Activated CD4-positive, alpha-beta memory T cell treated with anti-CD3 and anti-CD28 coated beads for 36 hours (primary cell): ENCODE data around the gene RBM39. TPM values are rescaled to one million over a fixed set of nuclear protein-coding genes. Genes with fewer than 3 reads are reported as not detected.
"Not testable (repeated sequence)": the region's sequence is repeated elsewhere in the genome, so short reads cannot be mapped to it uniquely, and the experiment has no call there.

Experiments used
- CTCF ChIA-PET: fragments of 350-600 bp; sonication (Branson Sonifier 250); formaldehyde crosslinking; loops from one replicate; lab custom pipeline; 2021; ENCODE audit warnings: antibody characterized with exemption, inconsistent platforms; lab: Charles Lee
- POLR2A ChIA-PET: fragments of 350-600 bp; sonication (Branson Sonifier 250); formaldehyde crosslinking; loops from one replicate; lab custom pipeline; 2021; ENCODE audit warnings: antibody characterized with exemption; lab: Charles Lee
- DNase-seq: peaks from one replicate; pipeline ENCODE4 v3.0.0-alpha.2; 2020
- H3K27ac Mint-ChIP-seq: one replicate; pipeline ENCODE4 v1.8.0; 2021; ENCODE audit warnings: mixed read lengths
- H3K27me3 Mint-ChIP-seq: one replicate; pipeline ENCODE4 v1.8.0; 2021; ENCODE audit warnings: mixed read lengths
- H3K36me3 Mint-ChIP-seq: one replicate; pipeline ENCODE4 v1.8.0; 2021; ENCODE audit warnings: mixed read lengths
- H3K4me1 Mint-ChIP-seq: one replicate; pipeline ENCODE4 v1.8.0; 2021; ENCODE audit warnings: low read depth, mixed read lengths
- H3K4me3 Mint-ChIP-seq: one replicate; pipeline ENCODE4 v1.8.0; 2021; ENCODE audit warnings: mild to moderate bottlenecking, mixed read lengths
- H3K9me3 Mint-ChIP-seq: one replicate; pipeline ENCODE4 v1.8.0; 2021; ENCODE audit warnings: mixed read lengths
- intact Hi-C: fragments of 100-400 bp; cut with micrococcal nuclease; formaldehyde crosslinking; loops from one replicate; pipeline ENCODE4 v1.15.1; 2023
- total RNA-seq, 2 experiments: library from RNA; stranded (reverse); gene quantifications; one replicate each; pipeline ENCODE4 v1.2.3, GENCODE V29; 2021

RBM39 gene
- total RNA-seq, 2 experiments from 2014 or later, result 243 to 259 TPM

DNA sequence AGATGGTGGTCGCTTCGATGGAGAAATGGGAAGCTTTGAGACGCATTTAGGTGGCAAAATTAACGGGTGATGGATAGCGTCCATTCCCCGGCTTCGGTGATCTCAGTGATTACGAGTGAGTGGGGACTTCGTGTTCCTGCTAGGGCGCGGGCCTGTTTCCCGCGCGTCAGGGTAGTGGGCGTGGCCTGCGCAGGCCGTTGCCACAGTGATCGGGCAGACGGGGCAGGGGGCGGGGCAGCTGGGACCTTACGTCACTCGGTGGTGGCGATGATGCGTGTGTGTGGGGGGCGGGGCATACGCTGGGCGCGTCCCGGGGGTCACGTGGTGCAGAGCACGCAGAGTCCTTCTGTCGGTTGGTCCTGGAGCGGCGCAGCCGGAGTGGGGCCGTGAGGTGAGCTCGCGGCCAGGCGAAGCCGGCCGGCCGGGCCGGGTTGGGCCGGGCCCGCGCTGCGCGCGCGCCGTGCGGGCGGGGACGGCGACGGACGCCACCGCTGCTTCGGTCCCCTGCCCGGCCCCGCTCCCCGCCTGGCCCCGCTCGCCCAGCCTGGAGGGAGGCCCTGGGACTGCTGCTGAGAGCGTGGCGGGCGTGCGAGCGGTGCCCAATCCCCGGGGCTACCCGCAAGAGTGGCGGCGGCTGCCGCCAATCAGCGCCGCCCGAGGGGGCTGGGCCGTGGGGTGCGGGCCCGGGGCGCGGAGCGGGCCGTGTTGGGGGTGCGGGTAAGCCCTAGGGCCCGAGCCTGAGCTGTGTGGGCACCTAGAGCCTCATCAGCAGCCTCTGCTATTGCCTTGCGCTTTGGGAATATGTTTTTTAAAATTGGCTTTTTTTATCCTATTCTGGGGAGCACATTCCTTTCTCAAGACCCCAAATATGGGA is 29.9 kb upstream of the RBM39 start, which contains the start of gene PHF20:
Gene PHF20, plus strand, starts transcription at position 327 of the 874 bp plus-strand sequence. CDS start 29,508 bp downstream, outside the sequence.
- ChIA-PET POLR2A (interaction anchor here (0.6 to 6.4 kb wide), 14 partner anchors 10 to 360 kb away, joined by 3 to 154 read pairs (median 6); partner anchors contain the start of genes CPNE1, NFS1, RBM12 and RBM39), CTCF (interaction anchor here (0.9 to 3.1 kb wide), 4 partner anchors 29 to 466 kb away, joined by 3 to 20 read pairs (median 6); partner anchors contain the start of genes RBM39 and SCAND1)
- peak; percentile 100 for DNase-seq
- intact Hi-C loops, result loop anchor here (1.0 to 5.0 kb wide), 3 partner anchors 30 to 156 kb away; partner anchors contain the start of genes CPNE1, RBM12 and RBM39
- Mint-ChIP-seq H3K27me3 (no peaks in the 10 kb centered on the region), H3K9me3 (no peaks in the 10 kb centered on the region), H3K36me3 (peaks cover 15% of the 10 kb centered on the region), H3K4me1 (peaks cover 64% of the 10 kb centered on the region), H3K4me3 (peak within 1 kb of the TSS; percentile 82), H3K27ac (peak within 1 kb of the TSS; percentile 85)

GRCh38 chr20:35771367-35771688 is 29.3 kb upstream of the RBM39 start:
- H3K27ac Mint-ChIP-seq, result peak overlapping the region; percentile 85
- H3K9me3 Mint-ChIP-seq, result no peaks in the 10 kb centered on the region
- H3K4me1 Mint-ChIP-seq, result peaks cover 61% of the 10 kb centered on the region
- ChIA-PET CTCF (interaction anchor here (2.3 to 3.1 kb wide), 2 partner anchors 28 to 183 kb away, joined by 10 to 20 read pairs; partner anchors contain the start of genes RBM39 and SCAND1), POLR2A (interaction anchor here (0.9 to 6.4 kb wide), 10 partner anchors 28 to 360 kb away, joined by 3 to 154 read pairs (median 6); partner anchors contain the start of genes CPNE1, NFS1, RBM12 and RBM39)
- H3K27me3 Mint-ChIP-seq, result no peaks in the 10 kb centered on the region
- DNase-seq, result no peak
- peaks cover 15% of the 10 kb centered on the region for H3K36me3 Mint-ChIP-seq
- peak overlapping the region; percentile 51 for H3K4me3 Mint-ChIP-seq
- intact Hi-C loops, result loop anchor here (1.0 to 5.0 kb wide), 2 partner anchors 29 to 109 kb away; partner anchors contain the start of genes CPNE1, RBM12 and RBM39

GRCh38 chr20:35768731-35769664 is 26.9 kb upstream of the RBM39 start:
- H3K27me3 Mint-ChIP-seq, result no peaks in the 10 kb centered on the region
- H3K9me3 Mint-ChIP-seq, result no peaks in the 10 kb centered on the region
- peak; percentile 82 for DNase-seq
- POLR2A ChIA-PET, result interaction anchor here (1.0 to 6.4 kb wide), 5 partner anchors 26 to 185 kb away, joined by 3 to 154 read pairs (median 9); partner anchors contain the start of genes RBM39 and SCAND1
- peak overlapping the region; percentile 3 for H3K4me3 Mint-ChIP-seq
- CTCF ChIA-PET, result interaction anchor here (0.7 to 2.1 kb wide), 5 partner anchors 26 to 222 kb away, joined by 3 to 19 read pairs (median 3); partner anchors contain the start of gene RBM39
- intact Hi-C loops, result no loop called here
- peak overlapping the region; percentile 99 for H3K27ac Mint-ChIP-seq
- peaks cover 51% of the 10 kb centered on the region for H3K4me1 Mint-ChIP-seq
- peaks cover 10% of the 10 kb centered on the region for H3K36me3 Mint-ChIP-seq

GRCh38 chr20:35767683-35768481 is 25.8 kb upstream of the RBM39 start:
- peaks cover 4% of the 10 kb centered on the region for H3K36me3 Mint-ChIP-seq
- no peaks in the 10 kb centered on the region for H3K9me3 Mint-ChIP-seq
- CTCF ChIA-PET, result interaction anchor here (0.7 to 2.1 kb wide), 4 partner anchors 25 to 223 kb away, joined by 3 to 19 read pairs (median 3); partner anchors contain the start of gene RBM39
- DNase-seq, result peak; percentile 75
- H3K4me3 Mint-ChIP-seq, result peak overlapping the region; percentile 78
- peak overlapping the region; percentile 99 for H3K27ac Mint-ChIP-seq
- no peaks in the 10 kb centered on the region for H3K27me3 Mint-ChIP-seq
- POLR2A ChIA-PET, result interaction anchor here (1.5 to 6.4 kb wide), 3 partner anchors 25 to 186 kb away, joined by 9 to 154 read pairs (median 11); partner anchors contain the start of genes RBM39 and SCAND1
- H3K4me1 Mint-ChIP-seq, result peaks cover 40% of the 10 kb centered on the region
- intact Hi-C loops, result no loop called here

DNA sequence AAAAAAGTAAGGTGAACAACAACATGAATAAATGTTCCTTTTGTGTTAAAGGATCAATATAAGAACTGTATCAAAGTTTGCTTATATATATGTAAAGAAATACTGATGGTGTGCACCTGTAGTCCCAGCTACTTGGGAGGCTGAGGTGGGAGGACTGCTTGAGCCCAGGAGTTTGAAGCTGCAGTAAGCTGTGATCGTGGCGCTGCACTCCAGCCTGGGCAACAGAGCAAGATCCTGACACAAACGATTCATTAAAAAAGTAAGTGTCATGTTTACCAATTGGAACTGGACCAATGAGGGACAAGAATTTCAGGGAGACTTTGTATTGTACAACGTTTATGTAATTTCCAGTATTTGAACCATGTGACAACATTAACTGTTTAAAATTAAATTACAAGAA is 24.8 kb upstream of the RBM39 start:
- H3K36me3 Mint-ChIP-seq, result peaks cover 4% of the 10 kb centered on the region
- ChIA-PET CTCF (no interaction called here), POLR2A (no interaction called here)
- H3K27me3 Mint-ChIP-seq, result no peaks in the 10 kb centered on the region
- DNase-seq, result no peak
- peak overlapping the region; percentile 62 for H3K27ac Mint-ChIP-seq
- intact Hi-C loops, result no loop called here
- H3K4me1 Mint-ChIP-seq, result peaks cover 42% of the 10 kb centered on the region
- no peak overlapping the region for H3K4me3 Mint-ChIP-seq
- H3K9me3 Mint-ChIP-seq, result no peaks in the 10 kb centered on the region

- H3K27me3 Mint-ChIP-seq, H3K27ac Mint-ChIP-seq, H3K4me3 Mint-ChIP-seq, intact Hi-C loops, H3K36me3 Mint-ChIP-seq, CTCF ChIA-PET, H3K9me3 Mint-ChIP-seq, DNase-seq: not testable (repeated sequence)
- POLR2A ChIA-PET, result interaction anchor here (1.6 kb wide), 1 partner anchor 22 kb away, joined by 8 read pairs; the partner anchor contains the start of gene RBM39
- peaks cover 34% of the 10 kb centered on the region for H3K4me1 Mint-ChIP-seq
Measured at GRCh38 chr20:35764936-35765335, 22.9 kb upstream of the RBM39 start.

DNA sequence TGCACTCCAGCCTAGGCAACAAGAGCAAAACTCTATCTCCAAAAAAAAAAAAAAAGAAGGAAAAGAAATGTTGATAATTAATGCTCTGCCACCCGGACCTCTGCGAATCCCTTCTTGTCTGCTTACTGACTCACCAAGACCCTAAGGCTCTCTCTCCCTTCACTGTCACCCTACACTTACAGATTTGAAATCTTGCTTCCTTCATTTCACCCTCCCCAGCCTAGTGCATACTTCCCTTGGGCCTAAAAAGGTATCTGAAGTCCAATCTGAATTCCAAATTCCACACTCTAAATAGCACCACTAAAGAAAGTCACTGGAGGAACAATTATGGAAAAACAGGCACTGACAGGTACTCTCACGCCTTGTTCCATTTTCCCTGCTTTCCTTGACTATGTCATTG is 20.4 kb upstream of the RBM39 start:
- Mint-ChIP-seq H3K4me1 (peaks cover 17% of the 10 kb centered on the region), H3K27me3 (no peaks in the 10 kb centered on the region), H3K4me3 (no peak overlapping the region), H3K27ac (no peak overlapping the region), H3K9me3 (no peaks in the 10 kb centered on the region), H3K36me3 (no peaks in the 10 kb centered on the region)
- CTCF ChIA-PET, result no interaction called here
- intact Hi-C loops, result no loop called here
- DNase-seq, result no peak
- POLR2A ChIA-PET, result no interaction called here

DNA sequence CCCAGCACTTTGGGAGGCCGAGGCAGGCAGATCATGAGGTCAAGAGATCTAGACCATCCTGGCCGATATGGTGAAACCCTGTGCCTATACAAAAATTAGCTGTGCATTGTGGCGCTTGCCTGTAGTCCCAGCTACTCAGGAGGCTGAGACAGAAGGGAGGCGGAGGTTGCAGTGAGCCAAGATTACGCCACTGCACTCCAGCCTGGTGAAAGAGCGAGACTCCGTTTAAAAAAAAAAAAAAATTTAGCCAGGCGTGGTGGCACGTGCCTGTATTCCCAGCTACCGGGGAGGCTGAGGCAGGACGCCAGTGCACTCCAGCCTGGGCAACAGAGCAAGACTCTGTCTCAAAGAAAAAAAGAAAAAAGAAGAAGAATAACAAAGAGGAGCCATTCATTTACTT is 19.5 kb upstream of the RBM39 start:
- H3K27ac Mint-ChIP-seq, H3K9me3 Mint-ChIP-seq, H3K4me3 Mint-ChIP-seq, H3K27me3 Mint-ChIP-seq, DNase-seq, H3K36me3 Mint-ChIP-seq, CTCF ChIA-PET, intact Hi-C loops: not testable (repeated sequence)
- H3K4me1 Mint-ChIP-seq, result peaks cover 17% of the 10 kb centered on the region
- POLR2A ChIA-PET, result interaction anchor here (1.0 kb wide), 1 partner anchor 19 kb away, joined by 4 read pairs; no protein-coding TSS in a partner anchor

DNA sequence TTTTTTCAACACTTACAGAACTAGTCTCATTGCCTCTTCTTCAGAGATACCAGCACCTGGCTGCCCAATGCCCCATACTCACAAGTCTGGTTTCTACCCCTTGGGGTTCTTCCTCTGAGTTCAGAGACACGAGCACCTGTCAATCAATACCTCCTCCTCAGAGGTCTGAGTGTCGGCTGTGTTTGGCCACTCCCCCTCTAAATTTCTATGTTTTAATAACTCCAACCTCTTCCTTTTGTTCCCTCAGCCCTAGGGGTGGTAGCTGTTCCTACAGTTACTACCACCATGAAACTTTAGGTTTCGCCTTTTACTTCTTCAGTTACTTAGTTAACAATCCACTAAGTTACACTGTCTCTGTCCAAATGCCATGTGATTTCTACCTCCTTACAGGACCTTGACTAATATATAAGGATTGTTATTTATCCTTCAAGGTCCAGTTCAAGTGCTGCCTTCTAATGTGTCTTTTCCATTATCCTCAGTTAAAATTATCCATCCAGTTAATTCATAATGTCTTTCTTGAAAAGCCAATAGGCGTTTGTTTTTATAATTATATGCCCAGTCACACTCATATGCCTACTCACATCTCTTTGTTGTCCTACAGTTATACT is 15.1 kb upstream of the RBM39 start:
- Mint-ChIP-seq H3K4me3 (no peak overlapping the region), H3K4me1 (peaks cover 10% of the 10 kb centered on the region), H3K36me3 (no peaks in the 10 kb centered on the region), H3K27ac (no peak overlapping the region), H3K9me3 (no peaks in the 10 kb centered on the region), H3K27me3 (no peaks in the 10 kb centered on the region)
- ChIA-PET POLR2A (no interaction called here), CTCF (no interaction called here)
- DNase-seq, result no peak
- intact Hi-C loops, result no loop called here

DNA sequence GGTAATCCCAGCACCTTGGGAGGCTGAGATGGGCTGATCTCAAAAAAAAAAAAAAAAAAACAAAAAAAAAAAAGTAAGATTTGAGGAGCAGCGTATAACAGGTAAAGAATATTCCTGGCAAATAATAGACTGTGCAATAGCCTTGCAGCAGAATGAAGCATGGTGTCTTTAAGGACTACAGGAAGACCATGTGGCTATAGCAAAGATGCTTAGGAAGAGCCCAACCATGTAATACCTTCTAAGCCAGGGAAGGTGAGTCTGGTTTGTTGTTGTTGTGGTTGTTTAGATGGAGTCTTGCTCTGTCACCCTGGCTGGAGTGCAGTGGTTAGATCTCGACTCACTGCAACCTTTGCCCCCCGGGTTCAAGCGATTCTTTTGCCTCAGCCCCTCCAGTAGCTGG is 14.3 kb upstream of the RBM39 start:
- Mint-ChIP-seq H3K27ac (no peak overlapping the region), H3K4me3 (no peak overlapping the region), H3K4me1 (peaks cover 10% of the 10 kb centered on the region), H3K27me3 (no peaks in the 10 kb centered on the region), H3K9me3 (no peaks in the 10 kb centered on the region), H3K36me3 (no peaks in the 10 kb centered on the region)
- intact Hi-C loops, result no loop called here
- ChIA-PET POLR2A (no interaction called here), CTCF (no interaction called here)
- DNase-seq, result no peak
